ENCODE measurements around the gene OR51G2. TPM values are rescaled to one million over a fixed set of nuclear protein-coding genes. Genes with fewer than 3 reads are reported as not detected.
"Not testable (repeated sequence)": the region's sequence is repeated elsewhere in the genome, so short reads cannot be mapped to it uniquely, and the experiment has no call there.

Gene OR51G2
- total RNA-seq, 1 experiment from 2014 or later = not detected

DNA sequence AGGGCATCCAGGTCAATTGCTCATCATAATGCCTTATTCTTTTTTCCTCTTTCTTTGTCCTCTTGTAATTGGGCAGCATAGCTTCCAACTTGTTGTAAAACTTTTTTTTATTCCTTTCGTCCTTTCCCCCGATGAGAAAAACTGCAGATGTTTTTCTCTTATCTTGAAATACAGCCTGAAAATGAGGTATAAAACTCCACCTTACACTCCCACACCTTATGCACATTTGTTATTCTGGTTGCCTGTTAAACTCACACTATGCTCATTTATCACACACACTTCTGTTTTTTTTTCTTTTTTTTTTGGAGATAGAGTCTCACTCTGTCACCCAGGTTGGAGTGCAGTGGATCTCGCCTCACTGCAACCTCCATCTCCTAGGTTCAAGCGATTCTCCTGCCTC lies 38.2 kb upstream of the OR51G2 start:
- no peaks in the 10 kb centered on the region for H3K27me3 ChIP-seq (replicated peaks; ENCODE audit: insufficient read depth, low read depth, low read length, poor library complexity)
- CTCF ChIA-PET = no interaction called here
- H3K27ac ChIP-seq (ENCODE audit: low read depth, low read length, poor library complexity, severe bottlenecking) = no peak overlapping the region

DNA sequence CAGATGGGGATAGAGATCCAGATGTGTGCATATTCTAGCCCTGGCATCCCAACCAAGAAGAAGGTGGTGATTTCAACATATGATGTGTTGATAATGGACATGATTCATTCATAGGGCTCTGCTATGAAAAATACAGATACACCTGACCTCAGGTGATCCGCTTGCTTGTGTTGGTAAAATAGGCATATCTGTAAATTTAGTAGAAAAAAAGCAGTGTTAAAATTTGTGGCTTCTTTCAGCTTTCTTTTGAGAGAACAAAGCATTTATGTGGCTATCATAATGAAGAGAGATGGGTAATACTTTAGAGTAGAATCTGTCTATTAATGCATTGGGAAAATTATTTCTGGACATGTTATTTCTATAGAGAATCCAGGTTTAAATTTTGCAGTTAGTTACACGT lies 36.5 kb upstream of the OR51G2 start, which contains the start of gene OR51A2:
Gene OR51A2 (minus strand): TSS at position 101 of the 400 bp plus-strand sequence. CDS start 0 bp downstream, at position 101.
- DNase-seq (ENCODE audit: low spot score); H3K36me3 ChIP-seq (ENCODE audit: insufficient read depth, low read length, poor library complexity, severe bottlenecking); BruUV-seq (replicated peaks); H3K4me3 ChIP-seq (ENCODE audit: low read depth, low read length, poor library complexity, severe bottlenecking); H3K27me3 ChIP-seq (replicated peaks; ENCODE audit: insufficient read depth, low read depth, low read length, poor library complexity); intact Hi-C loops (cut with micrococcal nuclease; ENCODE audit: unreplicated experiment); POLR2A ChIA-PET (ENCODE audit: low non-redundant PET); H3K27ac ChIP-seq (ENCODE audit: low read depth, low read length, poor library complexity, severe bottlenecking); H3K4me1 ChIP-seq (ENCODE audit: insufficient read depth, low read length, poor library complexity, severe bottlenecking); H3K9me3 ChIP-seq (ENCODE audit: low read depth, low read length, poor library complexity, severe bottlenecking); CTCF ChIA-PET: not testable (repeated sequence)

More for the DNA sequence above, 38.2 kb upstream of the OR51G2 start:
- Histone ChIP-seq H3K4me1 (ENCODE audit: insufficient read depth, low read length, poor library complexity, severe bottlenecking) (no peaks in the 10 kb centered on the region), H3K4me3 (ENCODE audit: low read depth, low read length, poor library complexity, severe bottlenecking) (no peak overlapping the region), H3K9me3 (ENCODE audit: low read depth, low read length, poor library complexity, severe bottlenecking) (no peaks in the 10 kb centered on the region), H3K36me3 (ENCODE audit: insufficient read depth, low read length, poor library complexity, severe bottlenecking) (no peaks in the 10 kb centered on the region)
- TF ChIP-seq CTCF (conservative IDR thresholded peaks at IDR 0.05; ENCODE audit: low read depth, low read length) (no peak), EZH2 (IDR thresholded peaks at IDR 0.05; ENCODE audit: borderline replicate concordance, low read depth, low read length, poor library complexity, severe bottlenecking) (no peak)
- DNase-seq (ENCODE audit: low spot score) = no peak
- POLR2A ChIA-PET (ENCODE audit: low non-redundant PET) = no interaction called here
- intact Hi-C loops (cut with micrococcal nuclease; ENCODE audit: unreplicated experiment) = no loop called here
- no TSS peak for BruUV-seq (replicated peaks)

GRCh38 chr11:4947505-4947904 lies 28.4 kb upstream of the OR51G2 start, which contains the start of gene OR51A4:
Gene OR51A4 (minus strand): TSS chr11:4947605. CDS start chr11:4947100, 505 bp downstream.
- no TSS peak for BruUV-seq (replicated peaks)
- no peaks in the 10 kb centered on the region for H3K27me3 ChIP-seq (replicated peaks; ENCODE audit: insufficient read depth, low read depth, low read length, poor library complexity)
- no peaks in the 10 kb centered on the region for H3K4me1 ChIP-seq (ENCODE audit: insufficient read depth, low read length, poor library complexity, severe bottlenecking)
- ChIA-PET POLR2A (ENCODE audit: low non-redundant PET) (no interaction called here), CTCF (no interaction called here)
- no peak for DNase-seq (ENCODE audit: low spot score)
- no peak within 1 kb of the TSS for H3K4me3 ChIP-seq (ENCODE audit: low read depth, low read length, poor library complexity, severe bottlenecking)
- no peaks in the 10 kb centered on the region for H3K36me3 ChIP-seq (ENCODE audit: insufficient read depth, low read length, poor library complexity, severe bottlenecking)
- no peaks in the 10 kb centered on the region for H3K9me3 ChIP-seq (ENCODE audit: low read depth, low read length, poor library complexity, severe bottlenecking)
- intact Hi-C loops (cut with micrococcal nuclease; ENCODE audit: unreplicated experiment) = no loop called here
- H3K27ac ChIP-seq (ENCODE audit: low read depth, low read length, poor library complexity, severe bottlenecking) = no peak within 1 kb of the TSS
- no peak for TF ChIP-seq CTCF (conservative IDR thresholded peaks at IDR 0.05; ENCODE audit: low read depth, low read length)
- no peak for TF ChIP-seq EZH2 (IDR thresholded peaks at IDR 0.05; ENCODE audit: borderline replicate concordance, low read depth, low read length, poor library complexity, severe bottlenecking)

GRCh38 chr11:4936745-4937144 lies 17.6 kb upstream of the OR51G2 start:
- H3K9me3 ChIP-seq (ENCODE audit: low read depth, low read length, poor library complexity, severe bottlenecking) = no peaks in the 10 kb centered on the region
- H3K27ac ChIP-seq (ENCODE audit: low read depth, low read length, poor library complexity, severe bottlenecking) = no peak overlapping the region
- no peak for TF ChIP-seq CTCF (conservative IDR thresholded peaks at IDR 0.05; ENCODE audit: low read depth, low read length)
- no peak for TF ChIP-seq EZH2 (IDR thresholded peaks at IDR 0.05; ENCODE audit: borderline replicate concordance, low read depth, low read length, poor library complexity, severe bottlenecking)
- ChIA-PET CTCF (no interaction called here), POLR2A (ENCODE audit: low non-redundant PET) (no interaction called here)
- intact Hi-C loops (cut with micrococcal nuclease; ENCODE audit: unreplicated experiment) = no loop called here
- H3K4me1 ChIP-seq (ENCODE audit: insufficient read depth, low read length, poor library complexity, severe bottlenecking) = no peaks in the 10 kb centered on the region
- H3K36me3 ChIP-seq (ENCODE audit: insufficient read depth, low read length, poor library complexity, severe bottlenecking) = no peaks in the 10 kb centered on the region
- H3K27me3 ChIP-seq (replicated peaks; ENCODE audit: insufficient read depth, low read depth, low read length, poor library complexity) = no peaks in the 10 kb centered on the region
- H3K4me3 ChIP-seq (ENCODE audit: low read depth, low read length, poor library complexity, severe bottlenecking) = no peak overlapping the region
- no TSS peak for BruUV-seq (replicated peaks)
- no peak for DNase-seq (ENCODE audit: low spot score)

Data from A673 (cell line).